Thyroid gland (tissue), 4 donors: ENCODE results near the gene TMA7. TPM values are rescaled to one million over a fixed set of nuclear protein-coding genes. Genes with fewer than 3 reads are reported as not detected.
"Not testable (repeated sequence)": the region's sequence is repeated elsewhere in the genome, so short reads cannot be mapped to it uniquely, and the experiment has no call there.

ENCODE experiments used
- DNase-seq, 2 donors: peaks; one replicate each; pipeline ENCODE4 v3.0.0-alpha.2; 2019
- H3K27ac ChIP-seq, 3 donors: fragments of 200-600 bp; sonication (generic); 1 replicate in 2 of 3; 2 replicates in 1 of 3; pipeline ENCODE4 v1.5.1; 2016 to 2019; ENCODE audit warnings: mild to moderate bottlenecking in 1 of 3, moderate library complexity in 1 of 3
- H3K27me3 ChIP-seq: fragments of 200-600 bp; sonication (generic); one replicate; pipeline ENCODE4 v1.5.1; 2019
- H3K36me3 ChIP-seq, 2 donors: fragments of 200-600 bp; sonication (generic); one replicate each; pipeline ENCODE4 v1.5.1; 2016 to 2019
- H3K4me1 ChIP-seq, 2 donors: fragments of 200-600 bp; sonication (generic); one replicate each; pipeline ENCODE4 v1.5.1; 2017 to 2019
- H3K4me3 ChIP-seq, 3 donors: fragments of 200-600 bp; sonication (generic); replicated peaks in 1 of 3; 1 replicate in 2 of 3; 2 replicates in 1 of 3; pipeline ENCODE4 v1.5.1; 2016; ENCODE audit warnings: mild to moderate bottlenecking in 1 of 3
- H3K9me3 ChIP-seq: fragments of 200-600 bp; sonication (generic); one replicate; pipeline ENCODE4 v1.5.1; 2017
- CTCF ChIP-seq, 6 experiments: fragments of 200-600 bp in 3 of 6; fragments of 450-650 bp in 3 of 6; sonication (generic) in 3 of 6; IDR thresholded peaks; one replicate each; pipeline ENCODE4 v1.5.1; 2016 to 2019; ENCODE audit warnings: antibody characterized with exemption in 6 of 6, mild to moderate bottlenecking in 2 of 6, inconsistent platforms in 1 of 6, moderate library complexity in 1 of 6
- POLR2A ChIP-seq, 2 donors: fragments of 450-650 bp; IDR thresholded peaks; one replicate each; pipeline ENCODE4 v1.6.1; 2017; ENCODE audit warnings: antibody characterized with exemption in 2 of 2, mild to moderate bottlenecking in 2 of 2, moderate library complexity in 1 of 2
- WGBS, 2 donors: methylation state at CpG; one replicate each; pipeline ENCODE4 v1.1.5; 2017; 5-methylcytosine and 5-hydroxymethylcytosine counted together
- intact Hi-C: fragments of 100-400 bp; cut with DNase I; formaldehyde crosslinking; loops from one replicate; pipeline ENCODE4 v1.15.1; 2023
- total RNA-seq, 4 donors: library from RNA; depleted of rRNA; stranded (reverse); fragments of >200 nt; gene quantifications; one replicate each; pipeline ENCODE4 v1.2.3, GENCODE V29; 2016

TMA7 gene
- total RNA-seq, 4 donors from 2014 or later, result 133 to 413 (median 301) TPM

- WGBS, 2 donors, result 96 to 100% methylated on average over 2 to 3 of the region's 3 CpGs
- intact Hi-C loops, result no loop called here
- no peak for TF ChIP-seq CTCF (IDR thresholded peaks at IDR 0.05)
- TF ChIP-seq POLR2A (IDR thresholded peaks at IDR 0.05), result no peak
- H3K9me3 ChIP-seq, result no peaks in the 10 kb centered on the region
- no peaks in the 10 kb centered on the region for H3K4me1 ChIP-seq
- H3K36me3 ChIP-seq, result peaks cover 38% of the 10 kb centered on the region in 2 donors
- DNase-seq, result no peak
- no peak overlapping the region for H3K27ac ChIP-seq
- H3K27me3 ChIP-seq, result no peaks in the 10 kb centered on the region
- H3K4me3 ChIP-seq, result no peak overlapping the region
These were observed 19.3 kb downstream of the TMA7 start for GRCh38 chr3:48459331-48459730.

- Histone ChIP-seq H3K4me1 (peaks cover 1 to 4% of the 10 kb centered on the region in 2 donors), H3K27ac (no peak overlapping the region), H3K27me3 (no peaks in the 10 kb centered on the region), H3K36me3 (peaks cover 32 to 38% of the 10 kb centered on the region in 2 donors), H3K9me3 (no peaks in the 10 kb centered on the region), H3K4me3 (no peak overlapping the region)
- intact Hi-C loops, result loop anchor here (5.0 kb wide), 1 partner anchor 87 kb away; no protein-coding TSS in a partner anchor
- DNase-seq, result no peak
- TF ChIP-seq CTCF (IDR thresholded peaks at IDR 0.05), result no peak
- 65 to 84% methylated on average over 3 to 7 of the region's 7 CpGs for WGBS, 2 donors
These were observed 19.9 kb downstream of the TMA7 start for GRCh38 chr3:48459773-48460516.

DNA sequence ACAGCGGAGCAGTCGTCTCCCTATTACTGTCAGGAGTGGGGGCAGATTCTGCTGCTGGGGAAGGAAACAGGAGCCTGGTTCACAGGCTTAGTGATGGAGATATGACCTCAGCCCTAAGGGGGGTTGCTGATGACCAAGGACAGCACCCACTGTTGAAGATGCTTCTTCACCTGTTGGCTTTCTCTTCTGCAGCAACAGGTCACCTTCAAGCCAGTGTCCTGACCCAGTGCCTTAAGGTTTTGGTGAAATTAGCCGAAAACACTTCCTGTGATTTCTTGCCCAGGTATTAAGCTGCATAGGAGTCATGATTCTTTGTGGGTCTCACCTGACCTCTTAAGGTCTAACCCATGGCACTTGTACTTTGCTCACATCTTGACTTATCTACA, 20.5 kb downstream of the TMA7 start:
- Histone ChIP-seq H3K36me3 (peaks cover 31 to 38% of the 10 kb centered on the region in 2 donors), H3K4me3 (no peak overlapping the region), H3K4me1 (peaks cover 6 to 8% of the 10 kb centered on the region in 2 donors), H3K9me3 (no peaks in the 10 kb centered on the region), H3K27ac (no peak overlapping the region), H3K27me3 (no peaks in the 10 kb centered on the region)
- WGBS, 2 donors, result 93 to 100% methylated on average over 1 to 2 of the region's 3 CpGs
- no peak for DNase-seq
- intact Hi-C loops, result loop anchor here (5.0 kb wide), 1 partner anchor 87 kb away; no protein-coding TSS in a partner anchor
- TF ChIP-seq CTCF (IDR thresholded peaks at IDR 0.05) (no peak), POLR2A (IDR thresholded peaks at IDR 0.05) (no peak)

DNA sequence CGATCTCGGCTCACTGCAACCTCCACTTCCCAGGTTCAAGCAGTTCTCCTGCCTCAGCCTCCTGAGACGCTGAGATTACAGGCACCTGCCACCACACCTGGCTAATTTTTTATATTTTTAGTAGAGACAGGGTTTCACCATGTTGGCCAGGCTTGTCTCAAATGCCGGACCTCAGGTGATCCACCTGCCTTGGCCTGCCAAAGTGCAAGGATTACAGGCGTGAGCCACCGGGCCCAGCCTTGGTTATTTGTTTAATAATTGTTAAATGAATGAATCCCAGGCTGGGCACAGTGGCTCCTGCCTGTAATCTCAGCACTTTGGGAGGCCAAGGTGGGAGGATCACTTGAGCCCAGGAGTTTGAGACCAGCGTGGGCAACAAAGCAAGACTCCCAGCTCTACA, 21.7 kb downstream of the TMA7 start:
- not testable (repeated sequence) for H3K27ac ChIP-seq, DNase-seq, H3K9me3 ChIP-seq, H3K27me3 ChIP-seq, H3K4me3 ChIP-seq
- H3K36me3 ChIP-seq, result peaks cover 31 to 38% of the 10 kb centered on the region in 2 donors
- intact Hi-C loops, result loop anchor here (5.0 kb wide), 1 partner anchor 86 kb away; no protein-coding TSS in a partner anchor
- peaks cover 17 to 20% of the 10 kb centered on the region in 2 donors for H3K4me1 ChIP-seq
- 94 to 98% methylated on average over 7 of the region's 7 CpGs for WGBS, 2 donors

DNA sequence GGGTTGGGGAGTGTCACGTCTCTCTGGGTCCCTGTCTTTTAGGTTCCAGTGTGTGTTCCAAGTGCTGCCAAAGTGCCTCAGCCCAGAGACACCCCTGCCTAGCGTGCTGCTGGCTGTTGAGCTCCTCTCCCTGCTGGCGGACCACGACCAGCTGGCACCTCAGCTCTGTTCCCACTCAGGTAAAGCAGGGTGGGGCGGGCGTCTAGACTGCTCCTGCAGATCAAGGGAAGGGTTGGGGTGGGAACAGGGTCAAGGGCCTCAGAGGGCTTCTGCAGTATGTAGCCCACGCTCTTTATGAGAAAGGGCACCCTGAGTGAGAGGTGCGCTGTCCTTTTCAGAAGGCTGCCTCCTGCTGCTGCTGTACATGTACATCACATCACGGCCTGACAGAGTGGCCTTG, 23.6 kb downstream of the TMA7 start:
- H3K4me1 ChIP-seq, result peaks cover 20 to 38% of the 10 kb centered on the region in 2 donors
- TF ChIP-seq CTCF (IDR thresholded peaks at IDR 0.05) (no peak), POLR2A (IDR thresholded peaks at IDR 0.05) (no peak)
- no peak overlapping the region for H3K4me3 ChIP-seq
- H3K27me3 ChIP-seq, result no peaks in the 10 kb centered on the region
- H3K36me3 ChIP-seq, result peaks cover 29 to 31% of the 10 kb centered on the region in 2 donors
- 78 to 91% methylated on average over 4 to 9 of the region's 9 CpGs for WGBS, 2 donors
- intact Hi-C loops, result loop anchor here (5.0 kb wide), 1 partner anchor 84 kb away; no protein-coding TSS in a partner anchor
- H3K27ac ChIP-seq, result no peak overlapping the region
- no peak for DNase-seq
- H3K9me3 ChIP-seq, result no peaks in the 10 kb centered on the region
